Raji (cell line): Measurements from ENCODE around the gene IL4R.

Experiments used
- POLR2A ChIP-seq: IDR thresholded peaks from 2 replicates; pipeline ENCODE4 v1.6.1; 2011; ENCODE audit warnings: low read depth, low read length, control low read depth; ENCODE audit not compliant: insufficient read depth

IL4R gene

GRCh38 chr16:27313422-27314160 lies at the start of gene IL4R:
IL4R (plus strand) TSS chr16:27313974; CDS start chr16:27340204, 26,230 bp downstream.
- TF ChIP-seq POLR2A = peak; percentile 64

- TF ChIP-seq POLR2A = no peak
Measured at GRCh38 chr16:27264151-27264550, 49.6 kb upstream of the IL4R start.

GRCh38 chr16:27265982-27266381 lies 47.8 kb upstream of the IL4R start:
- no peak for TF ChIP-seq POLR2A

- TF ChIP-seq POLR2A = peak; percentile 44; the same call in 1 of the 2 replicates
Measured at GRCh38 chr16:27267037-27267677, 46.6 kb upstream of the IL4R start.

GRCh38 chr16:27268376-27269299 lies 45.1 kb upstream of the IL4R start, which contains the start of gene NSMCE1:
NSMCE1 (minus strand) TSS chr16:27268772; CDS start chr16:27257570, 11,202 bp downstream.
- peak; percentile 87 for TF ChIP-seq POLR2A

- TF ChIP-seq POLR2A = peak; percentile 21; the same call in 1 of the 2 replicates
Measured at GRCh38 chr16:27269300-27270150, 44.2 kb upstream of the IL4R start.

GRCh38 chr16:27270349-27270748 lies 43.4 kb upstream of the IL4R start:
- no peak for TF ChIP-seq POLR2A

GRCh38 chr16:27272076-27272475 lies 41.7 kb upstream of the IL4R start:
- no peak for TF ChIP-seq POLR2A

- TF ChIP-seq POLR2A = no peak
Measured at GRCh38 chr16:27273330-27273669, 40.5 kb upstream of the IL4R start.

GRCh38 chr16:27273670-27274423 lies 39.9 kb upstream of the IL4R start:
- no peak for TF ChIP-seq POLR2A

GRCh38 chr16:27275394-27275793 lies 38.4 kb upstream of the IL4R start:
- TF ChIP-seq POLR2A = no peak

- no peak for TF ChIP-seq POLR2A
Measured at GRCh38 chr16:27281243-27281642, 32.5 kb upstream of the IL4R start.

GRCh38 chr16:27284865-27285675 lies 28.7 kb upstream of the IL4R start:
- no peak for TF ChIP-seq POLR2A

GRCh38 chr16:27285676-27286196 lies 28.0 kb upstream of the IL4R start:
- no peak for TF ChIP-seq POLR2A
